ENCODE data around the gene GSAP. TPM values are rescaled to one million over a fixed set of nuclear protein-coding genes. Genes with fewer than 3 reads are reported as not detected.

The GSAP gene
- total and polyA plus RNA-seq, 2 of the 4 experiments (the other 2 are of a cell fraction) = 1.6 to 1.8 TPM

GRCh38 chr7:77270094-77270480 lies 146.1 kb downstream of the GSAP start:
- CTCF ChIA-PET = interaction anchor here (0.7 to 1.2 kb wide), 3 partner anchors 12 to 284 kb away, joined by 3 to 4 read pairs (median 3); no protein-coding TSS in a partner anchor
- WGBS, 2 experiments (ENCODE audit: extremely low coverage in 2 of 2, insufficient read length in 1 of 2) = no CpG with 5 or more reads among the region's 1 CpG
- ATAC-seq (ENCODE audit: low read depth) = no peak

More at GRCh38 chr7:77270094-77270480, 146.1 kb downstream of the GSAP start:
- Histone ChIP-seq H4K20me1 (ENCODE audit: insufficient read depth, low read length) (no peaks in the 10 kb centered on the region), H4K5ac (ENCODE audit: low read depth, low read length) (peak overlapping the region; percentile 3; the same call in 1 of the 2 replicates), H2AK5ac (ENCODE audit: low read depth, low read length) (no peak overlapping the region), H2AFZ (replicated peaks; ENCODE audit: low read length, poor library complexity) (no peak overlapping the region), H3K79me1 (ENCODE audit: low read depth in 1 of 2, low read length in 2 of 2) (no peaks in the 10 kb centered on the region), H3K4me1 (ENCODE audit: control insufficient read depth, insufficient read depth, low read length) (peaks cover 21% of the 10 kb centered on the region), H3K14ac (replicated peaks; ENCODE audit: low read depth, low read length) (peak overlapping the region; percentile 5), H3K23ac (ENCODE audit: low read depth, low read length) (no peak overlapping the region; the same call in 1 of the 2 replicates), H3K56ac (ENCODE audit: extremely low read depth, insufficient read depth, low read length) (no peak overlapping the region), H4K91ac (ENCODE audit: insufficient read depth, low read depth, low read length) (peak overlapping the region; percentile 19; the same call in 1 of the 2 replicates), H4K8ac (ENCODE audit: low read depth in 2 of 2, low read length in 2 of 2) (peak overlapping the region in 1 of 2 experiments; percentile 14; a peak in 1 of 4 replicates), H3K4me2 (ENCODE audit: low read depth, low read length) (0 out of 2 replicates have a peak overlapping the region, but pooled peaks have one; percentile 2), H2BK5ac (ENCODE audit: low read depth, low read length, poor library complexity, severe bottlenecking) (peak overlapping the region; percentile 83), H3K27ac (ENCODE audit: insufficient read depth, low read length) (peak overlapping the region; percentile 31; the same call in 1 of the 2 replicates), H2AK9ac (replicated peaks; ENCODE audit: low read depth, low read length, poor library complexity) (no peak overlapping the region), H3K4ac (ENCODE audit: low read depth, low read length) (peak overlapping the region; percentile 21; the same call in 1 of the 2 replicates), H3K9me1 (ENCODE audit: insufficient read depth, low read length) (no peaks in the 10 kb centered on the region), H3K27me3 (ENCODE audit: control insufficient read depth, insufficient read depth, low read length) (no peaks in the 10 kb centered on the region), H3K18ac (ENCODE audit: low read depth, low read length) (peak overlapping the region; percentile 2; the same call in 1 of the 2 replicates), H3K9me3 (ENCODE audit: control insufficient read depth, insufficient read depth, low read length) (no peaks in the 10 kb centered on the region), H2BK120ac (ENCODE audit: low read depth, low read length) (peak overlapping the region; percentile 66; the same call in 1 of the 2 replicates), H2BK20ac (ENCODE audit: low read depth, low read length) (peak overlapping the region; percentile 6; the same call in 1 of the 2 replicates), H2BK15ac (ENCODE audit: low read depth, low read length) (0 out of 3 replicates have a peak overlapping the region, but pooled peaks have one; percentile 12), H3K36me3 (ENCODE audit: control insufficient read depth, insufficient read depth, low read length) (no peaks in the 10 kb centered on the region), H3K4me3 (ENCODE audit: insufficient read depth, low read depth, low read length) (no peak overlapping the region), H3K9ac (ENCODE audit: low read depth, low read length) (no peak overlapping the region)
- dilution Hi-C loops (cut with HindIII; ENCODE audit: low sequenced_read_pairs, unreplicated experiment) (no loop called here), intact Hi-C loops (cut with micrococcal nuclease) (no loop called here), in situ Hi-C loops (cut with MboI; ENCODE audit: low sequenced_read_pairs) (no loop called here)
- no peak for TF ChIP-seq RFX5 (IDR thresholded peaks at IDR 0.05; ENCODE audit: low read depth, low read length)
- TF ChIP-seq USF2 (IDR thresholded peaks at IDR 0.05; ENCODE audit: low read depth, low read length) = no peak
- TF ChIP-seq CHD1 (IDR thresholded peaks at IDR 0.05; ENCODE audit: low read depth, low read length) = no peak
- TF ChIP-seq FOS (IDR thresholded peaks at IDR 0.05; ENCODE audit: low read depth, low read length) = no peak
- TF ChIP-seq MXI1 (IDR thresholded peaks at IDR 0.05; ENCODE audit: borderline replicate concordance, low read depth, low read length) = no peak
- TF ChIP-seq NFE2L2 (IDR thresholded peaks at IDR 0.05; ENCODE audit: low read depth, low read length) = no peak
- BruUV-seq (replicated peaks) = no TSS peak
- POLR2A ChIA-PET (ENCODE audit: unreplicated experiment) = interaction anchor here (0.5 kb wide), 1 partner anchor 410 kb away, joined by 5 read pairs; no protein-coding TSS in a partner anchor
- DNase-seq = no peak

Measured in IMR-90 (cell line).